Memory B cell (primary cell): ENCODE measurements around the gene SLC37A3.
A peak's percentile ranks its signal among the peaks of the same experiment; 100 is the strongest.
"Not testable (repeated sequence)": the region's sequence is repeated elsewhere in the genome, so short reads cannot be mapped to it uniquely, and the experiment has no call there.

ENCODE experiments used
- ATAC-seq: fragments of 150-1000 bp; cut with Tn5 transposase; 2 replicates; pipeline ENCODE4 v1.10.0; 2021; ENCODE audit warnings: low read depth, mild to moderate bottlenecking, moderate library complexity
- DNase-seq, 2 donors: peaks; one replicate each; pipeline ENCODE4 v3.0.0; 2022; ENCODE audit warnings: low spot score in 2 of 2
- H3K27ac Mint-ChIP-seq: one replicate; pipeline ENCODE4 v1.8.0; 2022; ENCODE audit warnings: mild to moderate bottlenecking, moderate library complexity, mixed read lengths
- H3K27me3 Mint-ChIP-seq: one replicate; pipeline ENCODE4 v1.8.0; 2022; ENCODE audit warnings: mixed read lengths
- H3K36me3 Mint-ChIP-seq: one replicate; pipeline ENCODE4 v1.8.0; 2022; ENCODE audit warnings: mild to moderate bottlenecking, mixed read lengths
- H3K4me1 Mint-ChIP-seq: one replicate; pipeline ENCODE4 v1.8.0; 2022; ENCODE audit warnings: mixed read lengths
- H3K4me3 Mint-ChIP-seq: one replicate; pipeline ENCODE4 v1.8.0; 2022; ENCODE audit warnings: mild to moderate bottlenecking, moderate library complexity, mixed read lengths
- H3K9me3 Mint-ChIP-seq: one replicate; pipeline ENCODE4 v1.8.0; 2022; ENCODE audit warnings: mixed read lengths

SLC37A3 gene

GRCh38 chr7:140324714-140325113 is 73.6 kb downstream of the SLC37A3 start:
- Mint-ChIP-seq H3K9me3 (no peaks in the 10 kb centered on the region), H3K36me3 (no peaks in the 10 kb centered on the region), H3K4me1 (no peaks in the 10 kb centered on the region), H3K27me3 (no peaks in the 10 kb centered on the region), H3K4me3 (no peak overlapping the region), H3K27ac (no peak overlapping the region)
- no peak for DNase-seq
- no peak for ATAC-seq

DNA sequence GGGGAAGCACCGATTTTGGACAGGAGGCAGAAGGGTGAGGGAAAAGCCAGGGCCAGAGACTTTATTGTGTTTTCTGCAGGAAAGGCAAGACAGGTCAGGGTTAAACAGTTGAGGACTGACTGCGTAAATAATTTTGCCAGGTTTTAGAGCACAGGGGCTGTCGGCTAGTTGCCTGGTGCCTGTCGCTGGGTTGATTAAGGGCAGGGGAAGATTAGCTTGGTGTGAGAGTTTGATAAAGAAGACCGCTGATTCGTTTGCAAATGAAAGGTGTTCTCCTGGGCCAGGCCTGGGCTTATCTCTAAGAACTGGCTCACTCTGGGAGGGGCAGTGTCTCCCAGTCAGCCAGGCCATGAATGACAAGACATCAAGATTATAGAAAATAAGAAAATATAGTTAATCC is 75.6 kb downstream of the SLC37A3 start:
- ATAC-seq (no peak), DNase-seq (no peak)
- H3K4me3 Mint-ChIP-seq = no peak overlapping the region
- H3K36me3 Mint-ChIP-seq = no peaks in the 10 kb centered on the region
- H3K4me1 Mint-ChIP-seq = no peaks in the 10 kb centered on the region
- no peak overlapping the region for H3K27ac Mint-ChIP-seq
- H3K9me3 Mint-ChIP-seq = no peaks in the 10 kb centered on the region
- peaks cover under 1% of the 10 kb centered on the region for H3K27me3 Mint-ChIP-seq

DNA sequence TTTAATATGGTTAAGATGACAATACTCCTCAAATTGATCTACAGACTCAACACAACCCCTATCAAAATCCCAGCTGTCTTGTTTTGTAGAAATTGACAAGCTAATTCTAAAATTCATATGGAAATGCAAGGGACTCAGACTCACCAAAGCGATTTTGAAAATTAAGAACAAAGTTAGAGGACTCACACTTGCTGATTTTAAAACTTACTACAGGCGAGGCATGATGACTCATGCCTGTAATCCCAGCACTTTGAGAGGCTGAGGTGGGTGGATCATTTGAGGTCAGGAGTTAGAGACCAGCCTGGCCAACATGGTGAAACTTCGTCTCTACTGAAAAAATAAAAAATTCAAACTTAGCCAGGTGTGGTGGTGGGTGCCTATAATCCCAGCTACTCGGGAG is 78.3 kb downstream of the SLC37A3 start:
- H3K4me1 Mint-ChIP-seq, ATAC-seq, H3K27ac Mint-ChIP-seq, H3K4me3 Mint-ChIP-seq, H3K27me3 Mint-ChIP-seq, H3K36me3 Mint-ChIP-seq, DNase-seq, H3K9me3 Mint-ChIP-seq: not testable (repeated sequence)

GRCh38 chr7:140317999-140318398 is 80.3 kb downstream of the SLC37A3 start:
- H3K4me1 Mint-ChIP-seq = peaks cover 4% of the 10 kb centered on the region
- no peaks in the 10 kb centered on the region for H3K9me3 Mint-ChIP-seq
- DNase-seq = no peak
- H3K27ac Mint-ChIP-seq = no peak overlapping the region
- no peak overlapping the region for H3K4me3 Mint-ChIP-seq
- peaks cover 2% of the 10 kb centered on the region for H3K36me3 Mint-ChIP-seq
- no peak for ATAC-seq
- H3K27me3 Mint-ChIP-seq = peaks cover 16% of the 10 kb centered on the region

DNA sequence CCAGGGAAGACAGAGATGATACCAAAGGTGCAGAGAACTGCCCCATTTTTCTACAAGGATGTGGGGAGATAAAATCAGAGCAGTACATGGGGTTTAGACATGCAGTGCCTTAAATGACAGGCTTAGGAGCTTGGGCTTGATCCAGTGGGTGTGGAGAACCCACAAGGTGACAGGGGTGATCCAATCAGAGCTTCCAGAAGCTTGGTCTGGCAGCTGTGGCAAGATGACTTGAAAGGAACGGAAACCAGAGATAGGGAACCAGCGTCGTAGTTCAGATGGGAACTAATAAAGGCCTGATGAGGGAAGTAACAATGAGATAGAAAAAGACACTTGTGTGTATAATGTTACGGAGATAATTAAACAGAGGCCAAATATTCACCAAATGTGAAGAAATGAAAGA is 80.7 kb downstream of the SLC37A3 start:
- H3K9me3 Mint-ChIP-seq = no peaks in the 10 kb centered on the region
- H3K4me1 Mint-ChIP-seq = peaks cover 4% of the 10 kb centered on the region
- no peak overlapping the region for H3K27ac Mint-ChIP-seq
- ATAC-seq (no peak), DNase-seq (no peak)
- peaks cover 20% of the 10 kb centered on the region for H3K27me3 Mint-ChIP-seq
- peaks cover 2% of the 10 kb centered on the region for H3K36me3 Mint-ChIP-seq
- no peak overlapping the region for H3K4me3 Mint-ChIP-seq

DNA sequence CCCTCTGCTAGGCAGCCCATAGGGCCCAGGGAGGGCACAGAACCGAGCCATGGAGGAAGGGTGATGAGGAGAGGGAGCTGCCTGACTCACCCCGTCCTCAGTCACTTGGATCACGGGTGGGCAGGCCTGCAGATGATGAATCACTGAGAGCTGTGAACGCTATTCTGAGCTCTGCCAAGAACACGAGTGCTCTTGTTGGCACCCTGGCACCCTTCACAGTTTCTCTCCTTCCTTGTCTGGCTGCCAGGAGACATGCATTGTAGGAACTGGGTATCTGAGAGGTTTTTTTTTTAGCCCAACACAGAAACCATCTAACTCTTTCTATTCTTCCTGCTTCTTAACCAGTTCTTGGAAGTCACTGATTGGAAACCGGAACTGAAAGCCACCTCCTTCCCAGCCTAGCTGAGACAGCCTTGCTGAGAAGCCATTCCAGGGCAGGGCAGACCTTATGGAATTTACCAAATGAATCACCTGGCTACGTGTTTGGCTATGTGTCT is 82.1 kb downstream of the SLC37A3 start:
- Mint-ChIP-seq H3K27ac (no peak overlapping the region), H3K27me3 (peaks cover 21% of the 10 kb centered on the region), H3K9me3 (peaks cover 4% of the 10 kb centered on the region), H3K36me3 (peaks cover 7% of the 10 kb centered on the region), H3K4me3 (no peak overlapping the region), H3K4me1 (peaks cover 4% of the 10 kb centered on the region)
- no peak for ATAC-seq
- no peak for DNase-seq

DNA sequence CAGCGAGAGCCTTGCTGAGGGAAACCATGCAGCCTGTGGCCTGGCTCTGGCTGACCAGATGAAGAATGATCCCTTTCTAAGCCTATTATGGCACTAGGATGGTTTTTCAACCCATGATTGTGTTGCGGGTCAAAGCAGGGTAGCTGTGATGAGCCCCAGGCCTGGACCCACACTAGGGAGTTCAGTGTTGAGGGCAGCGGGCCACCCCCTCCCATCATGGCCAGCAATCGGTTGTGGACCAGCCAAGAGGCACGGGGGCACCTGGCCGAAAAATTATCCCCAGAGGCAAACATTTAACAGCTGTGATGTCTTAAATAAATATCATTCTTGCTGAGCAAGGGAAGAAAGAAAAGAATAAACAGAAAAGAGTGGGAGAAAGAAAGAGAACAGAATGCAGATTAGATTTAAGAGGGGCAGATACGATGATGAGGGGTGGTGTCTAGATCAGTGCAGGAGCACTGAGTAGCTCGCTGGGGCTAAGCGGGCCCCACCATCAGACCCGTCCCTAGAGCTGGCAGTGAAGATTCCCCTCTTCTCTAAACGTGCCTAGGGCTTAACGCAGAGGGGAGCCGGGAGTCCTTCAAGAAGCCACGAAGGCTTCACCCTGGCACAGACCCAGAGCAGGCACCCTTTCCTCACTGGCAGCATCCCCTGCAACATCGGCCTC is 82.7 kb downstream of the SLC37A3 start:
- H3K36me3 Mint-ChIP-seq = peaks cover 7% of the 10 kb centered on the region
- peaks cover 21% of the 10 kb centered on the region for H3K27me3 Mint-ChIP-seq
- H3K4me1 Mint-ChIP-seq = peaks cover 4% of the 10 kb centered on the region
- DNase-seq = no peak
- ATAC-seq = no peak
- H3K27ac Mint-ChIP-seq = no peak overlapping the region
- H3K9me3 Mint-ChIP-seq = peaks cover 4% of the 10 kb centered on the region
- no peak overlapping the region for H3K4me3 Mint-ChIP-seq

GRCh38 chr7:140314573-140315480 is 83.5 kb downstream of the SLC37A3 start:
- Mint-ChIP-seq H3K27ac (no peak overlapping the region), H3K9me3 (peaks cover 4% of the 10 kb centered on the region), H3K36me3 (peaks cover 7% of the 10 kb centered on the region), H3K27me3 (peaks cover 23% of the 10 kb centered on the region), H3K4me1 (peaks cover 4% of the 10 kb centered on the region), H3K4me3 (no peak overlapping the region)
- DNase-seq (no peak), ATAC-seq (no peak)

DNA sequence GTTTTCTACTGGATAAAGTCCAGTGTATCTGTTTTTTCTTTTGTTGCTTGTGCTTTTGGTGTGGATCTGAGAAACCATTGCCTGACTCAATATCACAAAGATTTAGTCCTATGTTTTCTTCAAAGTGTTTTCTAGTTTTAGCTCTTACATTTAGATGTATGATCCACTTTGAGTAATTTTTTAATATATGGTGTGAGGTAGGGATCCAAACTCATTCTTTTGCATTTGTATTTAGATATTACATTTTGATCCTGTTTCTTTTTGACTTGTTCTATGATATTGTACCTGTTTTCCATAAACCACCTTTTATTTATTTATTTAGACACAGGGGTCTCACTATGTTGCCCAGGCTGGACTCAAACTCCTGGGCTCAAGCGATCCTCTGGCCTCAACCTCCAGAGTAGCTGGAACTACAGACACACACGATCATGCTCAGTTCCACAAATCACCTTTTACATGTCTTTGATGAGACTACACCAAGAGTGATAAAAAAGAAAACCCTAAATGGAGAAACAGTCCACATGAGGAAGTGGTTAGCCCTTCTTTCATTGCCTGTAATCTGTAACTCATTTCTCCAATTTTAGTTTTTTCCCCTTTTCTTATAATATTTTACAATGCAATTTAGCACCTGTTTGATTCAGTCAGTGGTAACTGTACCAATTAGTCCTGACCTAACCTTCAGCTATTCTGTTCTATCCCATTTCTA is 86.0 kb downstream of the SLC37A3 start:
- peaks cover 23% of the 10 kb centered on the region for H3K27me3 Mint-ChIP-seq
- no peak overlapping the region for H3K4me3 Mint-ChIP-seq
- H3K36me3 Mint-ChIP-seq = peaks cover 7% of the 10 kb centered on the region
- H3K4me1 Mint-ChIP-seq = peaks cover 2% of the 10 kb centered on the region
- peaks cover 4% of the 10 kb centered on the region for H3K9me3 Mint-ChIP-seq
- H3K27ac Mint-ChIP-seq = no peak overlapping the region
- ATAC-seq = no peak
- DNase-seq = no peak

GRCh38 chr7:140311128-140311527 is 87.2 kb downstream of the SLC37A3 start:
- H3K9me3 Mint-ChIP-seq, H3K4me1 Mint-ChIP-seq, DNase-seq, H3K36me3 Mint-ChIP-seq, ATAC-seq, H3K4me3 Mint-ChIP-seq, H3K27ac Mint-ChIP-seq: not testable (repeated sequence)
- peaks cover 21% of the 10 kb centered on the region for H3K27me3 Mint-ChIP-seq

GRCh38 chr7:140310337-140311002 is 87.9 kb downstream of the SLC37A3 start:
- DNase-seq (no peak), ATAC-seq (no peak)
- Mint-ChIP-seq H3K36me3 (peaks cover 5% of the 10 kb centered on the region), H3K4me1 (no peaks in the 10 kb centered on the region), H3K4me3 (no peak overlapping the region), H3K9me3 (peaks cover 4% of the 10 kb centered on the region), H3K27me3 (peaks cover 18% of the 10 kb centered on the region), H3K27ac (no peak overlapping the region)

GRCh38 chr7:140308060-140308459 is 90.3 kb downstream of the SLC37A3 start:
- DNase-seq = no peak
- ATAC-seq = no peak

DNA sequence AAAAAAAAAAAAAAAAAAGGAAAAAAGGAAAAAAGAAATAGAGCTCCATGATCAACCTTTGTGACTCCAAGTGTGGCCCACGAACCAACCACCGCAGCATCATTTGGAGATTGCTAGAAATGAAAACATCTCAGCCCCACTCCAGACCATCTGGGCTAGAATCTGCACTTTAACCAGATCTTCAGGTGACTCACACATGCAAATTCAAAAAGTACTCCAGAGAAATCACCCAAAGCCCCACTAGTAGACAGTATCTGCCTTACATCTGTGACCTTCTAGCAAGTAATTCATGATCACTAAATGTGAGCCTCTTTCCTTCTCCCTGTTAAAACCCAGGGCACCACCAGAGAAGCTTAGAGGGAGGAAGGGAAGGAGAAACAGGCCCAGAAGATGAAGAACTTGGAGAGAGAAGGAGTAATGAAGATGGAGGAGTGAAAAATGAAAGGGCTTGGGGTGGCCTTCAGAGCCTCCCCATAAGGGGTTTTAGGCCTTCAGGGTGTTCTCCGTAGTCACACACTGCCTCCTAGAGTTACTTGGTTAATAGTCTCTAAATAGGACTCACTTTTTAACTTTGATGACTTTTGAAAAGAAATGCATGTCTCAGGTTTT is 94.0 kb downstream of the SLC37A3 start:
- peaks cover under 1% of the 10 kb centered on the region for H3K27me3 Mint-ChIP-seq
- ATAC-seq (peak; percentile 94), DNase-seq (peak; percentile 36 to 49)
- peak overlapping the region; percentile 62 for H3K27ac Mint-ChIP-seq
- no peaks in the 10 kb centered on the region for H3K36me3 Mint-ChIP-seq
- H3K4me3 Mint-ChIP-seq = no peak overlapping the region
- H3K9me3 Mint-ChIP-seq = no peaks in the 10 kb centered on the region
- H3K4me1 Mint-ChIP-seq = peaks cover 5% of the 10 kb centered on the region

More at GRCh38 chr7:140308060-140308459, 90.3 kb downstream of the SLC37A3 start:
- H3K36me3 Mint-ChIP-seq = peaks cover 5% of the 10 kb centered on the region
- no peak overlapping the region for H3K4me3 Mint-ChIP-seq
- peaks cover 5% of the 10 kb centered on the region for H3K4me1 Mint-ChIP-seq
- no peak overlapping the region for H3K27ac Mint-ChIP-seq
- H3K27me3 Mint-ChIP-seq = peaks cover 10% of the 10 kb centered on the region
- H3K9me3 Mint-ChIP-seq = peaks cover 4% of the 10 kb centered on the region
